OCI-LY3 (cell line): ENCODE measurements around the gene OR1B1.

Source experiments
- H2AFZ ChIP-seq: fragments of 200-600, 300-600 bp; shearing (Covaris generic); 2 replicates; pipeline ENCODE4 v1.6.0; 2014; ENCODE audit warnings: antibody characterized with exemption, low read depth, low read length
- H3K27ac ChIP-seq: fragments of 200-600, 300-600 bp; sonication (generic); 2 replicates; pipeline ENCODE4 v1.5.1; 2014; ENCODE audit warnings: mild to moderate bottlenecking, low read length, moderate library complexity, mixed read lengths
- H3K27me3 ChIP-seq: fragments of 200-600, 300-600 bp; sonication (generic); 2 replicates; pipeline ENCODE4 v1.6.1; 2014; ENCODE audit warnings: low read depth, low read length, mixed read lengths
- H3K36me3 ChIP-seq: fragments of 200-600, 300-600 bp; sonication (generic); replicated peaks from 2 replicates; pipeline ENCODE3; 2014; ENCODE audit warnings: low read depth, low read length, mixed read lengths
- H3K4me1 ChIP-seq: fragments of 300-600, 200-600 bp; sonication (generic); 2 replicates; pipeline ENCODE4 v1.6.1; 2014; ENCODE audit warnings: low read length, mixed read lengths
- H3K4me2 ChIP-seq: fragments of 200-600, 300-600 bp; sonication (generic); 2 replicates; pipeline ENCODE4 v1.6.1; 2014; ENCODE audit warnings: low read length, mixed read lengths
- H3K4me3 ChIP-seq: fragments of 300-600, 200-600 bp; sonication (generic); 2 replicates; pipeline ENCODE4 v1.5.1; 2014; ENCODE audit warnings: antibody characterized with exemption, mild to moderate bottlenecking, low read length, moderate library complexity
- H3K79me2 ChIP-seq: fragments of 300-600, 200-600 bp; shearing (Covaris generic); 2 replicates; pipeline ENCODE4 v1.6.1; 2014; ENCODE audit warnings: mild to moderate bottlenecking, low read length, mixed read lengths
- H3K9ac ChIP-seq: fragments of 300-600, 200-600 bp; shearing (Covaris generic); 2 replicates; pipeline ENCODE4 v1.6.0; 2014; ENCODE audit warnings: mild to moderate bottlenecking, low read length, moderate library complexity
- H3K9me3 ChIP-seq: fragments of 200-600, 300-600 bp; shearing (Covaris generic); 2 replicates; pipeline ENCODE4 v1.6.1; 2014; ENCODE audit warnings: low read length, mixed read lengths; ENCODE audit not compliant: insufficient read depth
- H4K20me1 ChIP-seq: fragments of 200-600, 300-600 bp; sonication (generic); 2 replicates; pipeline ENCODE4 v1.6.1; 2016; ENCODE audit warnings: low read length, mixed read lengths; ENCODE audit not compliant: insufficient read depth
- CTCF ChIP-seq: fragments of 200-600, 300-600 bp; sonication (generic); IDR thresholded peaks from 2 replicates; pipeline ENCODE4 v1.5.1; 2014; ENCODE audit warnings: antibody characterized with exemption, low read length, low read depth
- EZH2phosphoT487 ChIP-seq: fragments of 200-600 bp; shearing (Covaris generic); IDR thresholded peaks from 2 replicates; pipeline ENCODE4 v1.6.1; 2018; ENCODE audit warnings: antibody characterized with exemption, mixed run types, low read depth

Gene OR1B1

GRCh38 chr9:122580360-122580759 is 77.1 kb downstream of the OR1B1 start:
- Histone ChIP-seq H3K27me3 (no peaks in the 10 kb centered on the region), H4K20me1 (no peaks in the 10 kb centered on the region), H3K9me3 (no peaks in the 10 kb centered on the region), H3K79me2 (no peaks in the 10 kb centered on the region), H3K27ac (no peak overlapping the region), H3K4me2 (no peak overlapping the region), H3K9ac (no peak overlapping the region), H3K36me3 (no peaks in the 10 kb centered on the region), H3K4me3 (no peak overlapping the region), H2AFZ (no peak overlapping the region), H3K4me1 (no peaks in the 10 kb centered on the region)
- no peak for TF ChIP-seq EZH2phosphoT487
- no peak for TF ChIP-seq CTCF

- no peak overlapping the region for H3K27ac ChIP-seq
- no peak overlapping the region for H2AFZ ChIP-seq
- TF ChIP-seq EZH2phosphoT487 (no peak), CTCF (no peak)
- no peaks in the 10 kb centered on the region for H3K9me3 ChIP-seq
- no peaks in the 10 kb centered on the region for H3K4me1 ChIP-seq
- no peaks in the 10 kb centered on the region for H3K36me3 ChIP-seq
- no peaks in the 10 kb centered on the region for H3K27me3 ChIP-seq
- H4K20me1 ChIP-seq = no peaks in the 10 kb centered on the region
- no peaks in the 10 kb centered on the region for H3K79me2 ChIP-seq
- no peak overlapping the region for H3K9ac ChIP-seq
- no peak overlapping the region for H3K4me3 ChIP-seq
- H3K4me2 ChIP-seq = no peak overlapping the region
Measured at GRCh38 chr9:122579874-122580273, 77.6 kb downstream of the OR1B1 start.
